ENCODE results near the gene HOXD3.

DNA sequence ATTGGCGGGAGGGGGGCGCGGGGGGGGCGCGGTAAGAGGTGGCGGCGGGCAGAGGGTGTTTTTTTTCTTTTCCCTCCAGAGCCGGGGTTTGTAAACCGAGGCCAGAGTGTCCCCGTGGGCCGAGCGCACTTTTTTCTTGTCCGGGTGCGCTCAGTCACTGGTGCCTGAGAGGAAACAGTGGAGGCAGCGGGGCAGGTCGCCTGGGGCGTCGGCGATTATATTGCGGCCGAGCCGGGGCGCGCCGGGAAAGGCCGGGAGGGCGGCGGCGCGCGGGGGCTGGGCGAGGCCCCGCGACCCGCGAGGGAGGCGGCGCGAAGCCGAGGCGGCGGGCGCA is 27.3 kb upstream of the HOXD3 start:
- TF ChIP-seq, protein P1, sequence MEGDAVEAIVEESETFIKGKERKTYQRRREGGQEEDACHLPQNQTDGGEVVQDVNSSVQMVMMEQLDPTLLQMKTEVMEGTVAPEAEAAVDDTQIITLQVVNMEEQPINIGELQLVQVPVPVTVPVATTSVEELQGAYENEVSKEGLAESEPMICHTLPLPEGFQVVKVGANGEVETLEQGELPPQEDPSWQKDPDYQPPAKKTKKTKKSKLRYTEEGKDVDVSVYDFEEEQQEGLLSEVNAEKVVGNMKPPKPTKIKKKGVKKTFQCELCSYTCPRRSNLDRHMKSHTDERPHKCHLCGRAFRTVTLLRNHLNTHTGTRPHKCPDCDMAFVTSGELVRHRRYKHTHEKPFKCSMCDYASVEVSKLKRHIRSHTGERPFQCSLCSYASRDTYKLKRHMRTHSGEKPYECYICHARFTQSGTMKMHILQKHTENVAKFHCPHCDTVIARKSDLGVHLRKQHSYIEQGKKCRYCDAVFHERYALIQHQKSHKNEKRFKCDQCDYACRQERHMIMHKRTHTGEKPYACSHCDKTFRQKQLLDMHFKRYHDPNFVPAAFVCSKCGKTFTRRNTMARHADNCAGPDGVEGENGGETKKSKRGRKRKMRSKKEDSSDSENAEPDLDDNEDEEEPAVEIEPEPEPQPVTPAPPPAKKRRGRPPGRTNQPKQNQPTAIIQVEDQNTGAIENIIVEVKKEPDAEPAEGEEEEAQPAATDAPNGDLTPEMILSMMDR (IDR thresholded peaks at IDR 0.05) = no peak
- TF ChIP-seq POLR2A (IDR thresholded peaks at IDR 0.05) (no peak), EP300 (IDR thresholded peaks at IDR 0.05) (no peak)

Data from upper lobe of left lung (tissue), 4 donors.